DND-41 (cell line): ENCODE measurements around the gene COQ8B.

Experiments
- EZH2 ChIP-seq: IDR thresholded peaks from 3 replicates; pipeline ENCODE4 v1.6.1; 2012; ENCODE audit warnings: borderline replicate concordance, low read depth, mild to moderate bottlenecking, moderate library complexity, low read length, inconsistent platforms; ENCODE audit not compliant: severe bottlenecking
- TF ChIP-seq, protein P1 (sequence below): IDR thresholded peaks from 2 replicates; pipeline ENCODE4 v1.5.1; 2012; ENCODE audit warnings: borderline replicate concordance, low read length, moderate library complexity, mild to moderate bottlenecking; ENCODE audit not compliant: poor library complexity, severe bottlenecking; ENCODE audit errors: extremely low read depth

DNA sequence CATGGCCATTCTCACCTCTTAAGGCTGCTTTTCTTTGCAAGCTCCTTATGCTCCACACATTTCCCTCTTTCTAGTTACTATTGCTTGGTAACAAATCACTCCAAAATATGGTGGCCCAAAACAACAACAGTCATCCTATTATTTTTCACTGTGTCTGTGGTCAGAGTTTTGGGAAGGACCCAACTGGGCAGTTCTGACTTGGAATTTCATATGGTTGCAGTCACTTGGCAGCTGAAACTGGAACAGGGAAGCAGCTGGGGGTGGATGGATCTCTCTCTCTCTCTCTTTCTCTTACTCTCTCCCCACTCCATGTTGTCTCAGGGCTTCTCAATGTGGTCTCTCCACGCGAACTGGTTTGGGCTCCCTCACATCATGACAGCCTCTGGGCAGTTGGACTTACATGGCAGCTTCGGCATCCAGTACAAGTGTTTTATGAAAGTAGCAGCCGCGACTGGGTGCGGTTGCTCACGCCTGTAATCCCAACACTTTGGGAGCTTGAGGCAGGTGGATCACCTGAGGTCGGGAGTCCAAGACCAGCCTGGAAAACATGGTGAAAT, 65.9 kb downstream of the COQ8B start:
- no peak for TF ChIP-seq EZH2
- TF ChIP-seq, protein P1, sequence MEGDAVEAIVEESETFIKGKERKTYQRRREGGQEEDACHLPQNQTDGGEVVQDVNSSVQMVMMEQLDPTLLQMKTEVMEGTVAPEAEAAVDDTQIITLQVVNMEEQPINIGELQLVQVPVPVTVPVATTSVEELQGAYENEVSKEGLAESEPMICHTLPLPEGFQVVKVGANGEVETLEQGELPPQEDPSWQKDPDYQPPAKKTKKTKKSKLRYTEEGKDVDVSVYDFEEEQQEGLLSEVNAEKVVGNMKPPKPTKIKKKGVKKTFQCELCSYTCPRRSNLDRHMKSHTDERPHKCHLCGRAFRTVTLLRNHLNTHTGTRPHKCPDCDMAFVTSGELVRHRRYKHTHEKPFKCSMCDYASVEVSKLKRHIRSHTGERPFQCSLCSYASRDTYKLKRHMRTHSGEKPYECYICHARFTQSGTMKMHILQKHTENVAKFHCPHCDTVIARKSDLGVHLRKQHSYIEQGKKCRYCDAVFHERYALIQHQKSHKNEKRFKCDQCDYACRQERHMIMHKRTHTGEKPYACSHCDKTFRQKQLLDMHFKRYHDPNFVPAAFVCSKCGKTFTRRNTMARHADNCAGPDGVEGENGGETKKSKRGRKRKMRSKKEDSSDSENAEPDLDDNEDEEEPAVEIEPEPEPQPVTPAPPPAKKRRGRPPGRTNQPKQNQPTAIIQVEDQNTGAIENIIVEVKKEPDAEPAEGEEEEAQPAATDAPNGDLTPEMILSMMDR: no peak
